Glomerular endothelial cell (primary cell): Measurements from ENCODE around the gene FERMT3. TPM values are rescaled to one million over a fixed set of nuclear protein-coding genes. Genes with fewer than 3 reads are reported as not detected.

Source experiments
- DNase-seq: peaks from one replicate; pipeline ENCODE4 v3.0.0-alpha.2; 2011; ENCODE audit warnings: low read depth, low spot score; ENCODE audit errors: extremely low read depth
- total RNA-seq: library from RNA; depleted of rRNA; stranded (reverse); fragments of >200 nt; gene quantifications from 2 replicates; pipeline ENCODE4 v1.2.3, GENCODE V29; 2015

FERMT3 gene
- total RNA-seq, 1 donor from 2014 or later: 38.9 TPM

GRCh38 chr11:64218628-64219353 is 12.3 kb downstream of the FERMT3 start:
- DNase-seq: no peak

- DNase-seq: no peak
Measured at GRCh38 chr11:64219354-64219684, 12.8 kb downstream of the FERMT3 start.

GRCh38 chr11:64219755-64220154 is 13.2 kb downstream of the FERMT3 start:
- DNase-seq: no peak

GRCh38 chr11:64220271-64220670 is 13.8 kb downstream of the FERMT3 start:
- DNase-seq: no peak

GRCh38 chr11:64220798-64221197 is 14.3 kb downstream of the FERMT3 start:
- DNase-seq: no peak

- no peak for DNase-seq
Measured at GRCh38 chr11:64222651-64223000, 16.1 kb downstream of the FERMT3 start.

- DNase-seq: no peak
Measured at GRCh38 chr11:64223001-64223651, 16.6 kb downstream of the FERMT3 start.

GRCh38 chr11:64224151-64224890 is 17.8 kb downstream of the FERMT3 start:
- no peak for DNase-seq

- no peak for DNase-seq
Measured at GRCh38 chr11:64224891-64225607, 18.5 kb downstream of the FERMT3 start.

GRCh38 chr11:64225608-64226506 is 19.3 kb downstream of the FERMT3 start, which contains the start of the genes NUDT22 and TRPT1:
NUDT22 (plus strand) TSS chr11:64226274; CDS start chr11:64226653, 379 bp downstream.
TRPT1 (minus strand) TSS chr11:64226186; CDS start chr11:64225860, 326 bp downstream.
- DNase-seq: no peak

- DNase-seq: no peak
Measured at GRCh38 chr11:64226507-64227051, 20.1 kb downstream of the FERMT3 start.

- no peak for DNase-seq
Measured at GRCh38 chr11:64227405-64227956, 21.0 kb downstream of the FERMT3 start.

GRCh38 chr11:64229090-64229743 is 22.7 kb downstream of the FERMT3 start:
- no peak for DNase-seq

GRCh38 chr11:64229744-64230170 is 23.2 kb downstream of the FERMT3 start:
- no peak for DNase-seq

GRCh38 chr11:64230171-64230984 is 23.9 kb downstream of the FERMT3 start, which contains the start of gene DNAJC4:
DNAJC4 (plus strand) TSS chr11:64230548; CDS start chr11:64230855, 307 bp downstream.
- no peak for DNase-seq

GRCh38 chr11:64230985-64231365 is 24.5 kb downstream of the FERMT3 start:
- no peak for DNase-seq

- DNase-seq: no peak
Measured at GRCh38 chr11:64231546-64231945, 25.0 kb downstream of the FERMT3 start.
